Ovary (tissue), 3 donors: Measurements from ENCODE around the gene OR6T1.

Experiments
- POLR2A ChIP-seq: fragments of 450-650 bp; IDR thresholded peaks from one replicate; pipeline ENCODE4 v1.6.1; 2017; ENCODE audit warnings: antibody characterized with exemption, mild to moderate bottlenecking, moderate library complexity
- TF ChIP-seq, protein P1 (sequence below), 3 donors: fragments of 450-650 bp in 2 of 3; fragments of 200-600 bp in 1 of 3; IDR thresholded peaks; one replicate each; pipeline versions ENCODE4 v1.5.1 to v1.8.0; 2016 to 2022; ENCODE audit warnings: antibody characterized with exemption in 3 of 3, mild to moderate bottlenecking in 1 of 3
- donor health status: DM: no; HTN: no; CAD: no.

DNA sequence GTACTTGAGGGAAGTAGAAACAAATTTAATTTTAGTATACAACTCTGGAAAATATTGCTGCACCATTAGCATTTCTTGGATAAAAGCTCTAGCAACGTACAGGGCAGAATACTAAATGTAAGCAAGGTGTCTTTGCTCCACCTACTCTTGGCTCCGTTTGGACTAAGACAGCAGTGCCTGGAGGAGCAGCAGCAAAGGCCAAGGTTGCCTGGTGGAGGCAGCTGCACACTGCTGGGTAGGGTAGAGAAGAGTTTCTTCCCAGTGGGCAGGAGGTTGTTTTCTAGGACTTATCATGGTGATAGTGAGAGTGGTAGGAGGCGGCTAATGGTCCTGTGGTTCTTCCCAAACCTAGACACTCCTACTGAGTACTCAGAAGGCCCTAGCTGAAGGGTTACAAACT, 43.8 kb downstream of the OR6T1 start:
- no peak for TF ChIP-seq POLR2A
- TF ChIP-seq, protein P1, sequence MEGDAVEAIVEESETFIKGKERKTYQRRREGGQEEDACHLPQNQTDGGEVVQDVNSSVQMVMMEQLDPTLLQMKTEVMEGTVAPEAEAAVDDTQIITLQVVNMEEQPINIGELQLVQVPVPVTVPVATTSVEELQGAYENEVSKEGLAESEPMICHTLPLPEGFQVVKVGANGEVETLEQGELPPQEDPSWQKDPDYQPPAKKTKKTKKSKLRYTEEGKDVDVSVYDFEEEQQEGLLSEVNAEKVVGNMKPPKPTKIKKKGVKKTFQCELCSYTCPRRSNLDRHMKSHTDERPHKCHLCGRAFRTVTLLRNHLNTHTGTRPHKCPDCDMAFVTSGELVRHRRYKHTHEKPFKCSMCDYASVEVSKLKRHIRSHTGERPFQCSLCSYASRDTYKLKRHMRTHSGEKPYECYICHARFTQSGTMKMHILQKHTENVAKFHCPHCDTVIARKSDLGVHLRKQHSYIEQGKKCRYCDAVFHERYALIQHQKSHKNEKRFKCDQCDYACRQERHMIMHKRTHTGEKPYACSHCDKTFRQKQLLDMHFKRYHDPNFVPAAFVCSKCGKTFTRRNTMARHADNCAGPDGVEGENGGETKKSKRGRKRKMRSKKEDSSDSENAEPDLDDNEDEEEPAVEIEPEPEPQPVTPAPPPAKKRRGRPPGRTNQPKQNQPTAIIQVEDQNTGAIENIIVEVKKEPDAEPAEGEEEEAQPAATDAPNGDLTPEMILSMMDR (IDR thresholded peaks at IDR 0.05), result no peak
